ENCODE measurements around the gene PREPL.

The PREPL gene

GRCh38 chr2:44291281-44292248, 69.7 kb downstream of the PREPL start:
- DNase-seq, result peak; percentile 48

GRCh38 chr2:44290261-44290660, 71.0 kb downstream of the PREPL start:
- DNase-seq, result no peak

DNA sequence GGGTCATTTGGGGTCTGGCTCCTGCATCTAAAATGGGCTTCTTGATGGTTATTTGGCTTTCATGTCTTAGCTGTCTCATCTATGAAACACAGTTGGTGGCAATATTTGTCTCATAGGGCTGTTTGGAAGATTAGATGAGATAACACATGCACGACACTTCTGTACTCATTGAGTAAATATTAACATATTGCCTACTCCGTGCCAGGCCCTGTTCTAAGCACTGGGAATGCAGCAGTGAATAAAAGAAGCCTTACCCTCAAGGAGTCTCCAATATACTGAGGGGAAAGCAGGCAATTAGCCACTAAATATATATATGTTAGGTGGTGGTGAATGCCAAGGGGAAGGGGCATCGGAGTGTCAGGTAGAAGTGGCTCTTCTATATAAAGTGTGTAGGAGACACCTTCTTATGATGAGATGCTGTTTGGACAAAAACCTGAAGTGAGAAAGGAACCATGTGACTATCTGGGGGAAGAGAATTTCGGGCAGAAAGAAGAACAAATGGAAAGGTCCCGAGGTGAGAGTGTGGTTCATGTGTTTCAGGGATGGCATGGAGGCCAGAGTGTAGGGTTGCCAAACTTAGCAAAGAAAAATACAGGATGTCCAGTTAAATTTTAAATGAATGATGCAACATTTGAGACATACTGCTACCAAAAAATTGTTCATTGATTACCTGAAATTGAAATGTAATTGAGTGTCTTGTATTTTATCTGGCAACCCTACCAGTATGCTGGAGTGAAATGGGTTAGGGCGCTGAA, 74.2 kb downstream of the PREPL start:
- no peak for DNase-seq

DNA sequence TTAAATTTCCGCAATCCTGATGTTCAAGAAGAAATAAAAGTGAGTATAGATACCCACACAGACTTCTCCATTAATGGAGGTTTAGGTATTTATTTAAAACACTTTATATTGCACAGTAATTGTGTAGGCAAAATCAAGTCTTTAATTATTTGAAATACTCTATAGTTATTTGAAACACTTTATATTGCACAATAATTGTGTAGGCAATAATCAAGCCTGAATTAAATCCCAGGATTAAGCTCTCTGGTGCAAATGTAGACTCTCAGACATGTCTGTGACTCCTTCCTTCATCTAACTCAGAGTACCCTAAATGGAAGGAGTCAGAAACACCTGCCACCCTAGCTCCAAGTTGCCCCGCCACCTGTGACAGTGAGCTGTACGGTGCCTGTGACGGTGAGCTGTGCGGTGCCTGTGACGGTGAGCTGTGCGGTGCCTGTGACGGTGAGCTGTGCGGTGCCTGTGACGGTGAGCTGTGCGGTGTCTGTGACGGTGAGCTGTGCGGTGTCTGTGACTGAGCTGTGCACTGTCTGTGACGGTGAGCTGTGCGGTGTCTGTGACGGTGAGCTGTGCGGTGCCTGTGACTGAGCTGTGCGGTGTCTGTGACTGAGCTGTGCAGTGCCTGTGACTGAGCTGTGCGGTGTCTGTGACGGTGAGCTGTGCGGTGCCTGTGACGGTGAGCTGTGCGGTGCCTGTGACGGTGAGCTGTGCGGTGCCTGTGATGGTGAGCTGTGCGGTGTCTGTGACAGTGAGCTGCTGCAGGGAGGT, 75.0 kb downstream of the PREPL start:
- DNase-seq, result no peak

DNA sequence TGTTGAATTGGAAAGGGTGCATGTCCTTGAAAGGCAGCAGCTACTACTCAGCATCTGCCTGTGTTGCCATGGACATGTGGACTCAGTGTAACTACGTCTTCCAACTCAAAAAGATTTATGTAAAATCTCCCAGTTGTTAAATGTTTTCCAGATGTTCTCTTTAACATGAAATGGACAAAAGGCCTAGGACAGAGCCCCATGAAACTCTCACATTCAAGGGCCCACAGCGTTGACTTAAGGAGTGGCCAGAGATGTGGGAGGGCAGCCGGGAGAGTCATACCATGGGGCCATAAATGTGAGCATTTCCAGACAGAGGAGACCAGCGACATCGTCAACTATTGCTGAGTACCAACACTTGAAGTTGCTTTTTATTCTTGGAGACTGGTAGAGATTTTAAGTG, 76.1 kb downstream of the PREPL start:
- no peak for DNase-seq

DNA sequence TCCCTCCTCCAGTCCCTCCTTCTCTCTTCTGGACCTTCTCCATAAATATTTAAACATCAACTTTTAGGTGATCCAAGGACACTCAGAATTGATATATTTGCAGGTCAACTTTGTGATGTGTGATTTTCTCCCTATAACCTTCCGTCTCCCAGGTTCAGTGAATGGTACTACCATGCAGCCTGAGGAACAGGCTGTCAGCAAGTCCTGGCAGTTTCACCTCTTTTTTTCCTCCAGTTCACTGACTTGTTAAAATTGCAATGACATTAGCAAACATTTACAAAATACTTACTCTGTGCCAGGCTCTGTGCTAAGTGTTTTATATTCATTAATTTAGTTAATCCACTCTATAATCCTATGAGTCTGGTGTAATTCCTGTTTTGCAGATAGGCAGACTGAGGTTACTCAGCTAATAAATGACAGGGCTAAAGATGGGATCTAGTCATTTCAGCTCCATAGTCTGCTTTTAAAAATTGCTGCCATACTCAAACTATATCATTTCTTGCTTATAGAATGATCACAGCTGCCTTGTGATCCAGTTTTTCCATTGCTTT, 78.1 kb downstream of the PREPL start:
- DNase-seq, result no peak

DNA sequence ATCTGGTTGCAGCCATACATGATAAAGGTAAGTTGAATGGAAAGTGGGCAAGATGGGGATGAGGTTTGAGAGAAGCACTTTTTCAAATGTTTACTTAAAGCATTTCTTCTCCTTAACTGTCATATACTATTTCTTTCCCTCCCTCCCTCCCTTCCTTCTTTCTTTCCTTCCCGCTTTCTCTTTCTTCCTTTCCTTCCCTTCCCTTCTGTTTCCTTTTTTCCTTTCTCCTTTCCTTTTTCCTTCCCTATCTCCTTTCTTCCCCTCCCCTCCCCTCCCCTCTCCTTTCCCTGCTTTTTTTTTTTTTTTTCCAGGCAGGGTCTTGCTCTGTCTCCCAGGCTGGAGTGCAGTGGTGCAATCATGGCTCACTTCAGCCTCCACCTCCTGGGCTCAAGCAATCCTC, 80.4 kb downstream of the PREPL start:
- no peak for DNase-seq

DNA sequence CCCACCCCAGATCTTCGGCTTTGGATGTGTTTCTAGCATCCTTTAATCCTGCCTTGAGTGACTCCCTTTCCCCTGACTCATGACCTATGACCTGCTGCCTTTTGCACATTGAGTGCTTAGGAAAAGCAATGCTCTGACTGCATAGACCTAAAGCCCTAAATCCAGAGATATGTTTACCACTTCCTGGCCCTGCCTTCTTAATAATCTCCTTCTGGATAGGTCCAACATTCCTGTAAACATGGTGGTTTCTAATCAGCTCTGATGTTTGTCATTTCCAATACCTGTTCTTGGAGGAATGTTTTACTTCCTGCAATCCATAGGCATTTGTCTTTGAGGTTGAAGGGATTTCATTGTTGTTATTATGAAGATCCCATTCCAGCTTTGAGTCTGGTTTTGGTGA, 83.8 kb downstream of the PREPL start:
- DNase-seq, result no peak

DNA sequence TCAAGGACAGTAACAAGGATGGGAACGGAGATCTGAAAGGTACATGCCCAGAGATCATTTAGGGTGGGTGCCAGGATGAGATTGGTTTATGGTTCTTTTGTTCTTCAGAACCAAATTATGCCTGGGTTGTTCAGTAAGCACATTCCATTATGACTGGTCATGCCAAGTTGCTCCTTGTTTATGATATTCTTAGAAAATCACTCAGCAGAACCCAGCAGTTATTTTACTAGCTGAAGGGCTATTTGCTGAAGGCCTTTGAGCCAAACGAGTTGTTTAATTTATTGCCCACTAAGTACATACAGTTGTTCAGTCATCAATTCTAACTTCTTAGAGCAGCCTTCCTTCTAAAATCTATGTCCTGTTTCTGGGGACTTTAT, 85.4 kb downstream of the PREPL start:
- no peak for DNase-seq

DNA sequence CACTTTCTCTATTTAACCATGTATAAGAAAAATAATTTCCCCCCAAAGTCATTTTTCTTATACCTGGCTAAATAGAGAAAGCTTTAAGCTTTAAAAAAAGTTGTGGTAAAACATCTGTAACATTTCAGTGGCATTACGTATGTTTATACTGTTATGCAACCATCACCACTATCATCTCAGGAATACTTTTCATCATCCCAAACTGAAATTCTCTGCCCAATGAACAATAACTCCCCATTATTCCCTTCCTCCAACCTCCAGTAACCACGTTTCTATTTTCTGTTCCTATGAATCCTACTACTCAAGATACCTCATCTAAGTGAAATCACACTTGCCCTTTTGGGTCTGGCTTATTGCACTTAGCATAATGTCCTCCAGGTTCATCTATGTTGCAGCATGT, 87.7 kb downstream of the PREPL start:
- DNase-seq, result no peak

GRCh38 chr2:44273076-44273475, 88.2 kb downstream of the PREPL start:
- no peak for DNase-seq

DNA sequence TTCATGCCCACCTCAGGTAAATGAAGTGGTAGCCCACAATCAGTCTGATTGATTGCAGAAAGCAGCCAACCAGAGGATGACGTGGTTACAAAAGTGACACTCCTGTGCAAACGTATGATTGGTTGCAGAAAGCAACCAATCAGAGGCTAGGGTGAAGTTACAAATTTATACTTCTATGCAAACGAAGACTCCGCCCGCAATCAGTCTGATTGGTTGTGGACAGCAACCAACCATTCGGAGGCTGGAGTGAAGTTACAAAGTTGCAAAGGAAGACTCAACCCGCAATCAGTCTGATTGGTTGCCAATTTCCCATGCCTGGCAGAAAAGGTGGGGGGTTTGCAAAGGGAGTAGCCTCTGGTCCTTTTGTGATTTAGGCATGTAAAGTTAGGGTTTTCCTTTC, 90.0 kb downstream of the PREPL start:
- DNase-seq, result no peak

- DNase-seq, result no peak
These were observed 91.5 kb downstream of the PREPL start for GRCh38 chr2:44269831-44270230.

DNA sequence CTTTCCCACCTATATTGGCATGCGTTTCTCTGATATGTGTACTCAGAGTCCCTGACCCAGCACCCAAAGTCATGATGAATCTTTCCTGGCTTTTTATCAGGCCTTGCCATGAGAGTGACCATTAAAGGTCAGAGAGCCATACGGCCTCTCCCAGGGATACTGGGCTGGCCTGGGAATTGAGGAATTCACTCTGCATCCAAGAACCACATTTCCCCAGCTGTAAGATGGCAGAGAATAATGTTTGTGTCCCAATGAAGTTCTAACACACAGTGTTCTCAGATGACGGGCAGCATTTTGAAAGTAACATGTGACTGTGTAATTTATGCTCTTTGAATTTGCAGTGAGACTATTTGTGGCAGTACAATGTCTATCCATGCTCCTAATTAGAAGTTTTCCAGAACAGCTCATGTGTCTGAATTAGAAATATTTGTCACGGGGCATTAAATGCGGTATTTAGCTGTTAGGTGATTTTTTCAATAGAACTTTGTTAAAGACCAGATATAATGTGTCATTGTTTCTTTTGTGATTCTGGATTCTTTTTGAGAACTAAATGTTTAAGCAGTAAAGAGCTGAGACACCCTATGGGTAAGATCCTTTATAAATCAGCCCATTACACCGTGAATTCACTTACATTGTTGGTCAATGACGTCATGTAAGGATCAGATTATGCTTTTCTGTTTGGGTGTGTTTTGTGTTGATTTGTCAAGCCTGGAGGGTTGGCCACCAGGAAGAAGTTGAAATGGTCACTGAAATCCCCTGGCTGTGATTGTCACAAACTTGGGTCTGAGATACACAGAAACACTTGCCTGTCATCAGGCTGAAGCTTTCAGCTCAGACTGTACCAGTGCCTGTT, 93.3 kb downstream of the PREPL start:
- peak; percentile 50 for DNase-seq
